Mesothelial cell of epicardium (in vitro differentiated cells): ENCODE measurements around the gene IGF1R. TPM values are rescaled to one million over a fixed set of nuclear protein-coding genes. Genes with fewer than 3 reads are reported as not detected.

ENCODE experiments used
- DNase-seq, 2 experiments: peaks; one replicate each; pipeline ENCODE4 v3.0.0; 2021; ENCODE audit warnings: low spot score in 2 of 2; ENCODE audit not compliant: unreplicated experiment in 2 of 2
- H3K27ac Mint-ChIP-seq: 2 replicates; pipeline ENCODE4 v1.8.0; 2021; ENCODE audit warnings: mixed read lengths
- H3K27me3 Mint-ChIP-seq: 2 replicates; pipeline ENCODE4 v1.8.0; 2021; ENCODE audit warnings: low read depth, mixed read lengths
- H3K36me3 Mint-ChIP-seq: 2 replicates; pipeline ENCODE4 v1.8.0; 2021; ENCODE audit warnings: mixed read lengths
- H3K4me1 Mint-ChIP-seq: 2 replicates; pipeline ENCODE4 v1.8.0; 2021; ENCODE audit warnings: mixed read lengths
- H3K4me3 Mint-ChIP-seq: 2 replicates; pipeline ENCODE4 v1.8.0; 2021; ENCODE audit warnings: mild to moderate bottlenecking, moderate library complexity, mixed read lengths
- H3K9me3 Mint-ChIP-seq: 2 replicates; pipeline ENCODE4 v1.8.0; 2021; ENCODE audit warnings: mixed read lengths
- total RNA-seq: library from RNA; stranded (reverse); gene quantifications from 3 replicates; pipeline ENCODE4 v1.2.1, GENCODE V29; 2021
- TF ChIP-seq, protein P1 (sequence below): fragments of 200-600 bp; sonication (generic); IDR thresholded peaks from one replicate; pipeline ENCODE4 v1.5.0; 2021; ENCODE audit warnings: antibody characterized with exemption; ENCODE audit not compliant: unreplicated experiment

IGF1R gene
- total RNA-seq, 1 donor from 2014 or later: 113 TPM

DNA sequence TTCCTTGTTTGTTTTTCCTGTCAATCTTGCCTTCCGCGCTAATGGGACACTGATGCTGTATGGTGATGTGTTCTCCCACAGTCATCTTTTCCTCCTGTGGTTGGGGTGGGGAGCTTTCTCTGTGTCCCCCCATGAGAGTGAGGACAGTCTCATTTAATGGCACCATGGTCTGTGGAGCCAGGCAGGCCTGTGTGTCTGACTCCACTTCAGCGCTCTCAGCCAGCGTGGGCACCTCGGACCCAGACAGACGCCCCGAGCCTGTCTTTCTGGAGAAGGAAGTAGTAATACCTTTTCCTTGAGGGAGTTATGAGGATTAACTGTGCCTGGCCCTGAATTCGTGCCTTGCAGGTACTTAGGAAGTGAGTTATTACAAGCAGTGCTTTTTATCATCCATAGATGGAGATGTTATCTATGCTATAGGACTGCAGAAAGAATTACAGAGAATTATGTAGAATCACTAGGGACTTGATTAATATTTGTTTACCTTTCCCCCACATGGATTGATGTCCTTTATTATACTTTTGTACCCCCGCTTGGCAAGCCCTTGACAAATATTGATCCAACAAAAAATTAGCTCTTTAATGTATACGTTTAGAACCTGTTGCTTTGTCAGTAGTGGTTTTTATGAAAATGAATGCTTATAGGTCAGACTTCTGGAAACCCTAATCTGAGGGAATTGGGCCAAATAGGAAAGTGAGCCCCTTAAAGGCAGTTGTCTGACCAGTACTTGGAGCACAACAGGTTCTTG lies 206.9 kb downstream of the IGF1R start:
- Mint-ChIP-seq H3K36me3 (no peaks in the 10 kb centered on the region), H3K4me1 (peaks cover 90% of the 10 kb centered on the region), H3K27me3 (no peaks in the 10 kb centered on the region), H3K4me3 (peak overlapping the region; percentile 44), H3K27ac (peak overlapping the region; percentile 94), H3K9me3 (no peaks in the 10 kb centered on the region)
- no peak for DNase-seq
- TF ChIP-seq, protein P1, sequence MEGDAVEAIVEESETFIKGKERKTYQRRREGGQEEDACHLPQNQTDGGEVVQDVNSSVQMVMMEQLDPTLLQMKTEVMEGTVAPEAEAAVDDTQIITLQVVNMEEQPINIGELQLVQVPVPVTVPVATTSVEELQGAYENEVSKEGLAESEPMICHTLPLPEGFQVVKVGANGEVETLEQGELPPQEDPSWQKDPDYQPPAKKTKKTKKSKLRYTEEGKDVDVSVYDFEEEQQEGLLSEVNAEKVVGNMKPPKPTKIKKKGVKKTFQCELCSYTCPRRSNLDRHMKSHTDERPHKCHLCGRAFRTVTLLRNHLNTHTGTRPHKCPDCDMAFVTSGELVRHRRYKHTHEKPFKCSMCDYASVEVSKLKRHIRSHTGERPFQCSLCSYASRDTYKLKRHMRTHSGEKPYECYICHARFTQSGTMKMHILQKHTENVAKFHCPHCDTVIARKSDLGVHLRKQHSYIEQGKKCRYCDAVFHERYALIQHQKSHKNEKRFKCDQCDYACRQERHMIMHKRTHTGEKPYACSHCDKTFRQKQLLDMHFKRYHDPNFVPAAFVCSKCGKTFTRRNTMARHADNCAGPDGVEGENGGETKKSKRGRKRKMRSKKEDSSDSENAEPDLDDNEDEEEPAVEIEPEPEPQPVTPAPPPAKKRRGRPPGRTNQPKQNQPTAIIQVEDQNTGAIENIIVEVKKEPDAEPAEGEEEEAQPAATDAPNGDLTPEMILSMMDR: no peak

DNA sequence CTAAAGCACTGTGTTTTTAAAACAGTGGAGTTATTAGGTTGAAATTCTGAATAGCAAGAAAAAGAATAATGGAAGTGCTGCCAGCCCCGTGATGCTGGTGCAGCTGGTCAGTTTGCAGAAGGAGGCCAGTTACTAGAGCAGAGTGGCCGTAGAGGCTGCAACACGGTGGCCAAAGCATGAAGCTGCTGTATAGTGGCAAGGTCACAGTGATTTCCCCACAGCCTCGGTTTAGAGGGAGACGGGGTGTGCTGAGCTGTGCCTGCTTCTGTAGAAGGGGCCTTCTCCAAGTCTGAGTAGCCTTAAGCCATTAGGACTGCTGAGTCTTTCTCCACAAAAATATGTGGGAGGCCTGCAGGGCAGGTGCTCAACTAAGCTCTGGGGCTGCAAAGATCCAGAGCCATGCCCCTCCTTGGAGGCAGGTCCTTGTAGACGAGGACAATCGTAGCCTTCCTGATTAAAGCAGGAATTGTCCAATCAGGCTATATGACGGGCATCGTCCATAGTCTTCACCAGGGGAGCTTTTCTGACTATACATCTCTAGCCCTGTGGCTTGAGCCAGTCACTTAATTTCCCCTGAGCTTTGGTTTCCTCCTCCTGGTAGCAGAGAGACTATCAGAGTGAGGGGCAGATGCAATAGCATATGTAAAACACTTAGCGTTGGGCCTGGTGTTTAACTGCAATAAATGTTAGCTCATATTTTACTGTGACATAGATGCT lies 207.6 kb downstream of the IGF1R start:
- Mint-ChIP-seq H3K4me3 (no peak overlapping the region), H3K27ac (peak overlapping the region; percentile 94), H3K4me1 (peaks cover 89% of the 10 kb centered on the region), H3K27me3 (no peaks in the 10 kb centered on the region), H3K36me3 (no peaks in the 10 kb centered on the region), H3K9me3 (no peaks in the 10 kb centered on the region)
- TF ChIP-seq, protein P1: no peak
- DNase-seq: no peak

DNA sequence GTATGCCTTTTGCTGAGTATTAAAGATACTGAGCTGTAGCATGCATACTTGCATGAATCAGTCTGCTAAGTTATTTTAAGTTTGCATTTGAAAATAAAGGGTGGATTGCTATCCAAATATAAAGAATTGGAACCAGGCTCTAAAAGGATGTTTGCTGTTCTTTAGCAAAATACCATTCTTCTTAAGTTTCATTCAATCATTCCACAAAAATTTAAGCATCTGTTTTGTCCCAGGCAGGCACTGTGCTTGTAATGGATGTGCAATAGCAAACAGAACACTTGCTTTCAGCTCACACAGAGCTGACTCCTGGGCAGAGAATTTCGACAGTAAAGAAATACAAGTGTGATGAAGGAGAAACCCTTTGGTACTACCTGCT lies 208.2 kb downstream of the IGF1R start:
- Mint-ChIP-seq H3K27me3 (no peaks in the 10 kb centered on the region), H3K36me3 (no peaks in the 10 kb centered on the region), H3K27ac (peak overlapping the region; percentile 76), H3K4me3 (no peak overlapping the region), H3K9me3 (no peaks in the 10 kb centered on the region), H3K4me1 (peaks cover 90% of the 10 kb centered on the region)
- TF ChIP-seq, protein P1: no peak
- no peak for DNase-seq

GRCh38 chr15:98858610-98859023 lies 210.3 kb downstream of the IGF1R start:
- Mint-ChIP-seq H3K9me3 (no peaks in the 10 kb centered on the region), H3K36me3 (no peaks in the 10 kb centered on the region), H3K4me3 (no peak overlapping the region), H3K27ac (peak overlapping the region; percentile 37), H3K4me1 (peaks cover 77% of the 10 kb centered on the region), H3K27me3 (no peaks in the 10 kb centered on the region)
- TF ChIP-seq, protein P1: no peak
- no peak for DNase-seq

DNA sequence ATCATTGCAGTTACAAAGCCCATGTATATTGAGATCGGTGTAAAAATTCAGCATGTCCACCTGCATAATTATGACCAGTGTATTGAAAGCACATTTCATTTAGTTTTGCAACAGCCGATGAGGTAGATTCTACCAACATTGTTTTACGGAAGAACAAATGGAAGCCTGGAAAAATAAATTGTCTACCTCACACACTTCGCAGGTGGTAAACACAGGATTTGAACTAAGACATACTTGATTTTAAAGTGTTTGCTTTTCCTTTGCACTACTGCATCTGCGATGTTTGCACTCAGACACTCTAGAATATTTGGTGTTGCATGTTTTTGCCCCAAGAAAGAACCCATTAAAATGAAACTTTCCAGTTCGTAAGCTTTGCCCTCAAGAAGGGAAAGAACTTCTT lies 210.8 kb downstream of the IGF1R start:
- no peak overlapping the region for H3K4me3 Mint-ChIP-seq
- no peaks in the 10 kb centered on the region for H3K27me3 Mint-ChIP-seq
- TF ChIP-seq, protein P1: no peak
- DNase-seq: no peak
- no peaks in the 10 kb centered on the region for H3K36me3 Mint-ChIP-seq
- peak overlapping the region; percentile 37 for H3K27ac Mint-ChIP-seq
- H3K4me1 Mint-ChIP-seq: peaks cover 72% of the 10 kb centered on the region
- no peaks in the 10 kb centered on the region for H3K9me3 Mint-ChIP-seq
